Stimulated activated CD4-positive, alpha-beta T cell treated with anti-CD3 and anti-CD28 coated beads, Interleukin-4, amount 100 ng/mL, for 4 hours (primary cell): Measurements from ENCODE around the gene GRIA4.

Source experiments
- DNase-seq, 2 experiments: peaks; one replicate each; pipeline ENCODE4 v3.0.0-alpha.2; 2020

The GRIA4 gene

GRCh38 chr11:106015066-106015465, 405.2 kb downstream of the GRIA4 start:
- no peak for DNase-seq

- no peak for DNase-seq
These were observed 407.2 kb downstream of the GRIA4 start for GRCh38 chr11:106017093-106017492.

- no peak for DNase-seq
These were observed 411.5 kb downstream of the GRIA4 start for GRCh38 chr11:106021181-106021966.

DNA sequence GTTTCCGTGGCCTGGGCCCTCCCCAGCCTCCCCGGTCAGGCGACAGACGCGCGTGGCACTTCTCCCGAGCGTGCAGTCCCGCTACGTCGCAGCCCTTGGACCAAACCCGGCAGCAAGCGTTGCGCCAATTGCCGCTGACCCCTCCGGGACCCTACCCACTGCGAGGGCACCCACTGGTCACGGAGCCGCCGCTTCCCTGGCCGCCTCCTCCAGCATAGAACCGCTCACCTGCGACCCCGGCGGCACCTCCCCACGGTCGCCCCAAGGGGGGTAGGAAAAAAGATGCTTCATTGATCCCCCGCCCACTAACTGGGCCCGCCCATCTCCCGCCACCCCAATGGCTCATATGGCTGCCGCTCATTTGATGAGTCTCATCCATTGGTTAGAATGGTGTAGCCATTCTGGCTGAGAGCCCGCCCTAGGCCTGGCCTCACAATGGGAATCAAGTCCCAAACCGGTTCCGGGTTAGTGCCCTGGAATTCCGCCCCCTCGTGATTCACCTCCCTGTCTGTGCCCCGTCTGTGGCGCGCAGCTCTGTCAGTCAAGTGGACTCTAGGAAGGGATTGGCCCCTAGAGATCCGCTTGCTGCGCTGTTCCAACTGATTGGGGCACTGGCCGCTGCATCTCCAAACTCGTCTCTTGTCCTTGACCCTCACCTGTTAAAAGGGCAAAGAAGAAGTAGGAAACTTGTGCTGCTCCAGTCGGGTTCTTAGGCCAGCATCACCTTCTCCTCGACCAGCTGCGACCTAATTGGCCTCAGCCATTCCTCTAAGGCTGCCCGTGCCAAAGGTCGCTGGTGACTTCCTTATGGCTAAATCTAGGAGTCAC, 412.3 kb downstream of the GRIA4 start, which contains the start of gene MSANTD4:
MSANTD4 (minus strand) TSS at position 274 of the 828 bp plus-strand sequence. CDS start 11,323 bp downstream, outside the sequence.
- peak; percentile 93 to 97 for DNase-seq

- DNase-seq = no peak
These were observed 413.0 kb downstream of the GRIA4 start for GRCh38 chr11:106022795-106023275.

- DNase-seq = no peak
These were observed 420.7 kb downstream of the GRIA4 start for GRCh38 chr11:106030609-106031008.

- DNase-seq = no peak
These were observed 421.4 kb downstream of the GRIA4 start for GRCh38 chr11:106031202-106031810.
